B cell (primary cell): ENCODE data around the gene H6PD. TPM values are rescaled to one million over a fixed set of nuclear protein-coding genes. Genes with fewer than 3 reads are reported as not detected.

Experiments used
- ATAC-seq: fragments of 200-7000 bp; cut with Tn5 transposase; one replicate; pipeline ENCODE4 v1.10.0; 2021; ENCODE audit warnings: low read depth, mild to moderate bottlenecking, moderate number of reproducible peaks, moderate library complexity
- CTCF ChIA-PET: fragments of 350-600 bp; sonication (Branson Sonifier 250); formaldehyde crosslinking; loops from one replicate; lab custom pipeline; 2021; ENCODE audit warnings: antibody characterized with exemption, inconsistent platforms; lab: Charles Lee
- POLR2A ChIA-PET: fragments of 350-600 bp; sonication (Branson Sonifier 250); formaldehyde crosslinking; loops from one replicate; lab custom pipeline; 2021; ENCODE audit warnings: antibody characterized with exemption; lab: Charles Lee
- DNase-seq: peaks from one replicate; pipeline ENCODE4 v3.0.0; 2013
- H2AFZ ChIP-seq: 2 replicates; pipeline ENCODE4 v1.6.1; 2012; ENCODE audit warnings: mild to moderate bottlenecking, low read depth, low read length; ENCODE audit not compliant: insufficient read depth, poor library complexity, severe bottlenecking
- H3K27ac ChIP-seq, 2 donors: 1 replicate in 1 of 2; 2 replicates in 1 of 2; pipeline ENCODE4 v1.5.1; 2012 to 2013; ENCODE audit warnings: low read length in 2 of 2, mild to moderate bottlenecking in 2 of 2, moderate library complexity in 1 of 2
- H3K27me3 ChIP-seq, 4 experiments: fragments of 200-600 bp in 1 of 4; sonication (generic) in 1 of 4; replicated peaks in 1 of 4; 1 replicate in 2 of 4; 2 replicates in 2 of 4; pipeline versions ENCODE4 v1.6.1 to v1.7.0; 2013 to 2016; ENCODE audit warnings: low read length in 3 of 4, mild to moderate bottlenecking in 2 of 4, mixed read lengths in 1 of 4, moderate library complexity in 1 of 4; ENCODE audit not compliant: insufficient read depth in 4 of 4, control insufficient read depth in 3 of 4; ENCODE audit errors: control extremely low read depth in 1 of 4
- H3K36me3 ChIP-seq, 2 experiments: replicated peaks in 1 of 2; 1 replicate in 1 of 2; 2 replicates in 1 of 2; pipeline versions ENCODE4 v1.6.1 to v1.7.1; 2013; ENCODE audit warnings: low read length in 1 of 2; ENCODE audit not compliant: insufficient read depth in 2 of 2, control insufficient read depth in 1 of 2; ENCODE audit errors: control extremely low read depth in 1 of 2, extremely low read depth in 1 of 2
- H3K4me1 ChIP-seq, 2 donors: fragments of 200-600 bp in 1 of 2; sonication (generic) in 1 of 2; 1 replicate in 1 of 2; 2 replicates in 1 of 2; pipeline versions ENCODE4 v1.5.1 to v1.6.1; 2013 to 2017; ENCODE audit warnings: low read length in 2 of 2; ENCODE audit not compliant: control insufficient read depth in 2 of 2, insufficient read depth in 2 of 2
- H3K4me2 ChIP-seq: replicated peaks from 2 replicates; pipeline ENCODE3; 2012; ENCODE audit warnings: mild to moderate bottlenecking, low read depth, low read length; ENCODE audit not compliant: poor library complexity, severe bottlenecking
- H3K4me3 ChIP-seq, 5 experiments: fragments of 200-600 bp in 1 of 5; sonication (generic) in 1 of 5; 1 replicate in 3 of 5; 2 replicates in 2 of 5; pipeline versions ENCODE4 v1.5.1 to v1.7.0; 2011 to 2016; ENCODE audit warnings: low read length in 4 of 5, mild to moderate bottlenecking in 4 of 5, low read depth in 2 of 5, control low read depth in 1 of 5, moderate library complexity in 1 of 5; ENCODE audit not compliant: insufficient read depth in 1 of 5; ENCODE audit errors: control extremely low read depth in 1 of 5, extremely low read depth in 1 of 5
- H3K79me2 ChIP-seq: fragments of 200-600 bp; sonication (generic); one replicate; pipeline ENCODE4 v1.6.0; 2016; ENCODE audit warnings: low read length; ENCODE audit not compliant: control insufficient read depth, insufficient read depth
- H3K9ac ChIP-seq: fragments of 200-600 bp; sonication (generic); 2 replicates; pipeline ENCODE4 v1.6.1; 2017; ENCODE audit warnings: mild to moderate bottlenecking, low read length, moderate library complexity
- H3K9me3 ChIP-seq, 3 donors: one replicate each; pipeline versions ENCODE4 v1.6.1 to v1.7.1; 2013; ENCODE audit warnings: low read length in 2 of 3; ENCODE audit not compliant: control insufficient read depth in 2 of 3, insufficient read depth in 1 of 3; ENCODE audit errors: control extremely low read depth in 1 of 3
- H4K20me1 ChIP-seq: 2 replicates; pipeline ENCODE4 v1.6.0; 2012; ENCODE audit warnings: mild to moderate bottlenecking, low read length; ENCODE audit not compliant: insufficient read depth, control insufficient read depth, poor library complexity, severe bottlenecking
- H3K27ac Mint-ChIP-seq: one replicate; pipeline ENCODE4 v1.8.0; 2021; ENCODE audit warnings: mixed read lengths
- H3K27me3 Mint-ChIP-seq: one replicate; pipeline ENCODE4 v1.8.0; 2021; ENCODE audit warnings: mixed read lengths
- H3K4me1 Mint-ChIP-seq: one replicate; pipeline ENCODE4 v1.8.0; 2021; ENCODE audit warnings: mixed read lengths
- H3K4me3 Mint-ChIP-seq: one replicate; pipeline ENCODE4 v1.8.0; 2021; ENCODE audit warnings: mixed read lengths
- H3K9me3 Mint-ChIP-seq: one replicate; pipeline ENCODE4 v1.8.0; 2022; ENCODE audit warnings: mixed read lengths; ENCODE audit not compliant: insufficient read depth
- CTCF ChIP-seq: fragments of 200-600 bp; IDR thresholded peaks from one replicate; pipeline ENCODE4 v1.8.0; 2022; ENCODE audit warnings: antibody characterized with exemption, mild to moderate bottlenecking
- EZH2 ChIP-seq: IDR thresholded peaks from 2 replicates; pipeline ENCODE4 v1.6.1; 2012; ENCODE audit warnings: borderline replicate concordance, low read depth, mild to moderate bottlenecking, moderate library complexity, low read length; ENCODE audit not compliant: insufficient read depth, poor library complexity, severe bottlenecking
- WGBS: methylation state at CpG from one replicate; pipeline ENCODE4 v1.1.5; 2013; ENCODE audit warnings: missing lambda C conversion rate; ENCODE audit not compliant: insufficient coverage; 5-methylcytosine and 5-hydroxymethylcytosine counted together
- intact Hi-C: fragments of 100-400 bp; cut with micrococcal nuclease; formaldehyde crosslinking; loops from one replicate; pipeline ENCODE4 v1.10.0; 2022
- polyA plus RNA-seq: library from polyadenylated mRNA; depleted of rRNA; stranded (reverse); fragments of >200 nt; gene quantifications from 2 replicates; pipeline ENCODE4 v1.2.3, GENCODE V29; 2012
- total RNA-seq, 2 donors: library from RNA; stranded (reverse); fragments of 120-200 nt in 1 of 2; gene quantifications; 1 replicate in 1 of 2; 2 replicates in 1 of 2; pipeline versions ENCODE4 v1.2.3 to v1.2.4, GENCODE V29; 2013 to 2022

H6PD gene
- total and polyA plus RNA-seq, 2 donors (not counting 1 experiment from before 2014, with no cell fraction given), result 11.3 to 30.2 TPM

DNA sequence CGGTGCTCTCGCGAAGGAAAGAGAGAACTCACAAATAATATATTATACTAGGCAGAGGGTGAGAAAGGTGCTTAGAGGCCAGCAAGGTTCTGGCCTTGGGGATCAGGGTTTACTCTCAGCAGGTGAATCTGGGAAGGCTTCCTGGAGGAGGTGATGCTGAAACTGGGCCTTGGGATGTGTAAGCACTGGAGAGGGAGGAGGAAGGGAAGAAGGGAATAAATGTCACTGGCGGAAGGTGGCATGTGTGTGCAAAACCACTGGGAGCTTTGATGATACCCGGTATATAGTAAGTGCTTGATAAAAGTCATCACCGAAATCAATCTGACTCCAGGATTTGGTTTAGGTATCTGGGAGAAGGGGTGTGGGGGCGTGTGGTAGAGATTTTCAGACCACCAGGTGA lies 82.5 kb downstream of the H6PD start:
- H3K79me2 ChIP-seq, result peaks cover 73% of the 10 kb centered on the region
- no peak for DNase-seq
- H3K4me2 ChIP-seq, result no peak overlapping the region
- ChIA-PET CTCF (interaction anchor here (0.7 kb wide), 1 partner anchor 21 kb away, joined by 4 read pairs; no protein-coding TSS in a partner anchor), POLR2A (no interaction called here)
- no peak for TF ChIP-seq CTCF
- TF ChIP-seq EZH2, result no peak
- Mint-ChIP-seq H3K9me3 (no peaks in the 10 kb centered on the region), H3K4me1 (peaks cover 41% of the 10 kb centered on the region), H3K27ac (no peak overlapping the region), H3K4me3 (no peak overlapping the region), H3K27me3 (no peaks in the 10 kb centered on the region)
- intact Hi-C loops, result no loop called here
- no peaks in the 10 kb centered on the region for H3K36me3 ChIP-seq
- H3K4me3 ChIP-seq, result no peak overlapping the region
- H3K9ac ChIP-seq, result no peak overlapping the region
- no peak overlapping the region for H2AFZ ChIP-seq
- no peaks in the 10 kb centered on the region for H3K27me3 ChIP-seq
- H3K9me3 ChIP-seq, result no peaks in the 10 kb centered on the region
- 95% methylated on average over 4 of the region's 7 CpGs for WGBS
- no peaks in the 10 kb centered on the region for H4K20me1 ChIP-seq
- no peak overlapping the region for H3K27ac ChIP-seq
- ATAC-seq, result no peak
- H3K4me1 ChIP-seq, result peaks cover 0 to 26% of the 10 kb centered on the region in 2 donors

DNA sequence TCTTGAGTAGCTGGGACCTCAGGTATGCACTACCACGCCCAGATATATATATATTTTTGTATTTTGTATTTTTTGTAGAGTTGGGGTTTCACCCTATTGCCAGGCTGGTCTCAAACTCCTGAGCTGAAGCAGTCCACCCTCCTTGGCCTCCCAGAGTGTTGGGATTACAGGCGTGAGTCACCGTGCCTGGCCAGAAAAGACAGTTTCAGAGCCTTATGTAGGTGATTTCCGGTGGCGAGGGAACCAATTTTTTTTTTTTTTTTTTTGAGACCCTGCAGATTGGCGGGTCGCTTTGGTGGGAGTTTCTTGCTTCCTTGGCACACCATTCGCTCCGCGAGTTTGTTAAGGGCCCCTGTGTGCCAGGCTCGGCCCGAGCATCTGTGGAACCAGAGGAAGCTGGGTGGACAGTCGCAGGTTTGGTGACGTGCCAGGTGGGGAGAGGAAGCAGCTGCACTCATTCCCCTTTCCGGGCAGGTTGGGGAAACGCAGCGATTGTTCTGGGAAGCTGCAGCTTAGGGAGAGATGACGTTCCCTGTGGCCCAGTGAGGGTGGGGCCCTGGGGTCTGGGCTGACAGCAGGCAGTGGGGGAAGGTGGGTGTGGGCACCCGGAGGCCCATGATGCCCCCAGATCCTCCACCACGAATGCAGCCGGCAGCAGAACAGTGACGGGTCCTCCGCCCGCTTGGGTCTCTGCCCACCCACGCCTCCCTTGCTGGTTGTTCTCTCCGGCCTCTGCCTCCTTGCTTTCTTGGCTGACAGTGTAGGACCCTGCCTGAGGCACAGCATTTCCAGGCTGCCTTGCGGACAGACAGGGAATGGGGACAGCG lies 83.2 kb downstream of the H6PD start:
- POLR2A ChIA-PET, result no interaction called here

More for the DNA sequence above, 83.2 kb downstream of the H6PD start:
- intact Hi-C loops, result no loop called here
- H3K4me3 ChIP-seq, result no peak overlapping the region
- H4K20me1 ChIP-seq, result no peaks in the 10 kb centered on the region
- peak; percentile 25 for DNase-seq
- Mint-ChIP-seq H3K4me1 (peaks cover 41% of the 10 kb centered on the region), H3K9me3 (no peaks in the 10 kb centered on the region), H3K27me3 (no peaks in the 10 kb centered on the region), H3K27ac (no peak overlapping the region), H3K4me3 (peak overlapping the region; percentile 23)
- H3K4me2 ChIP-seq, result peak overlapping the region; percentile 43
- no peaks in the 10 kb centered on the region for H3K36me3 ChIP-seq
- no peak overlapping the region for H3K9ac ChIP-seq
- no peaks in the 10 kb centered on the region for H3K9me3 ChIP-seq
- no peak overlapping the region for H3K27ac ChIP-seq
- H3K4me1 ChIP-seq, result peaks cover 0 to 26% of the 10 kb centered on the region in 2 donors
- TF ChIP-seq EZH2, result no peak
- TF ChIP-seq CTCF, result no peak
- no peak for ATAC-seq
- CTCF ChIA-PET, result interaction anchor here (0.6 to 0.7 kb wide), 3 partner anchors 9 to 125 kb away, joined by 3 to 4 read pairs (median 3); no protein-coding TSS in a partner anchor
- H3K27me3 ChIP-seq, result no peaks in the 10 kb centered on the region
- 31% methylated on average over 27 of the region's 28 CpGs for WGBS
- no peak overlapping the region for H2AFZ ChIP-seq
- peaks cover 71% of the 10 kb centered on the region for H3K79me2 ChIP-seq
